Calu3 (cell line): ENCODE results near the gene ACAD11. TPM values are rescaled to one million over a fixed set of nuclear protein-coding genes. Genes with fewer than 3 reads are reported as not detected.

Experiments used
- BruUV-seq: library from RNA; stranded (reverse); fragments of 400-500 nt; replicated peaks from 2 replicates; lab custom pipeline; 2021; lab: Mats Ljungman, UMichigan
- CTCF ChIA-PET: fragments of 300-600 bp; sonication (Branson Sonifier 250); formaldehyde crosslinking; loops from one replicate; lab custom pipeline; 2022; ENCODE audit warnings: antibody characterized with exemption; lab: Charles Lee
- DNase-seq: peaks from one replicate; pipeline ENCODE4 v3.0.0; 2022
- H3K27ac Mint-ChIP-seq: one replicate; pipeline ENCODE4 v1.8.0; 2022; ENCODE audit warnings: mixed read lengths; ENCODE audit not compliant: unreplicated experiment
- H3K27me3 Mint-ChIP-seq: one replicate; pipeline ENCODE4 v1.8.0; 2022; ENCODE audit warnings: mixed read lengths; ENCODE audit not compliant: unreplicated experiment
- H3K36me3 Mint-ChIP-seq: one replicate; pipeline ENCODE4 v1.8.0; 2022; ENCODE audit warnings: mild to moderate bottlenecking, moderate library complexity, mixed read lengths; ENCODE audit not compliant: insufficient read depth, unreplicated experiment
- H3K4me1 Mint-ChIP-seq: one replicate; pipeline ENCODE4 v1.8.0; 2022; ENCODE audit warnings: mild to moderate bottlenecking, low read depth, mixed read lengths; ENCODE audit not compliant: unreplicated experiment
- H3K4me3 Mint-ChIP-seq: one replicate; pipeline ENCODE4 v1.8.0; 2022; ENCODE audit warnings: mild to moderate bottlenecking, low read depth, moderate library complexity, mixed read lengths; ENCODE audit not compliant: unreplicated experiment
- H3K9me3 Mint-ChIP-seq: one replicate; pipeline ENCODE4 v1.8.0; 2022; ENCODE audit warnings: low read depth, mixed read lengths; ENCODE audit not compliant: unreplicated experiment
- CTCF ChIP-seq: fragments of 200-600 bp; IDR thresholded peaks from one replicate; pipeline ENCODE4 v1.8.0; 2022; ENCODE audit warnings: antibody characterized with exemption; ENCODE audit not compliant: unreplicated experiment
- intact Hi-C: fragments of 100-400 bp; cut with micrococcal nuclease; formaldehyde crosslinking; loops from one replicate; pipeline ENCODE4 v1.10.0; 2022; ENCODE audit not compliant: unreplicated experiment
- total RNA-seq: library from RNA; stranded (reverse); gene quantifications from 2 replicates; pipeline ENCODE4 v1.2.3, GENCODE V29; 2022

ACAD11 gene
- total RNA-seq, 1 experiment from 2014 or later = 14.6 TPM

- Mint-ChIP-seq H3K4me3 (no peak overlapping the region), H3K27me3 (no peaks in the 10 kb centered on the region), H3K4me1 (peaks cover 7% of the 10 kb centered on the region), H3K36me3 (no peaks in the 10 kb centered on the region), H3K27ac (no peak overlapping the region), H3K9me3 (no peaks in the 10 kb centered on the region)
- TF ChIP-seq CTCF = no peak
- CTCF ChIA-PET = interaction anchor here (1.0 kb wide), 1 partner anchor 9 kb away, joined by 4 read pairs; no protein-coding TSS in a partner anchor
- BruUV-seq = no TSS peak
- intact Hi-C loops = no loop called here
- no peak for DNase-seq
Measured at GRCh38 chr3:132629928-132630327, 29.7 kb downstream of the ACAD11 start.

GRCh38 chr3:132628157-132628556, 31.5 kb downstream of the ACAD11 start:
- Mint-ChIP-seq H3K4me3 (no peak overlapping the region), H3K27me3 (no peaks in the 10 kb centered on the region), H3K27ac (no peak overlapping the region), H3K36me3 (no peaks in the 10 kb centered on the region), H3K9me3 (no peaks in the 10 kb centered on the region), H3K4me1 (peaks cover 7% of the 10 kb centered on the region)
- CTCF ChIA-PET = no interaction called here
- TF ChIP-seq CTCF = no peak
- BruUV-seq = no TSS peak
- intact Hi-C loops = no loop called here
- DNase-seq = no peak

- no peak for TF ChIP-seq CTCF
- DNase-seq = no peak
- CTCF ChIA-PET = no interaction called here
- Mint-ChIP-seq H3K4me1 (peaks cover 7% of the 10 kb centered on the region), H3K36me3 (no peaks in the 10 kb centered on the region), H3K27me3 (no peaks in the 10 kb centered on the region), H3K9me3 (no peaks in the 10 kb centered on the region), H3K4me3 (no peak overlapping the region), H3K27ac (no peak overlapping the region)
- intact Hi-C loops = no loop called here
- BruUV-seq = no TSS peak
Measured at GRCh38 chr3:132626955-132627354, 32.7 kb downstream of the ACAD11 start.

- TF ChIP-seq CTCF = no peak
- no TSS peak for BruUV-seq
- Mint-ChIP-seq H3K4me1 (peaks cover 7% of the 10 kb centered on the region), H3K9me3 (no peaks in the 10 kb centered on the region), H3K27ac (no peak overlapping the region), H3K27me3 (no peaks in the 10 kb centered on the region), H3K4me3 (no peak overlapping the region), H3K36me3 (no peaks in the 10 kb centered on the region)
- DNase-seq = no peak
- CTCF ChIA-PET = interaction anchor here (0.6 kb wide), 1 partner anchor 282 kb away, joined by 3 read pairs; no protein-coding TSS in a partner anchor
- intact Hi-C loops = no loop called here
Measured at GRCh38 chr3:132625613-132626012, 34.0 kb downstream of the ACAD11 start.
